SU-DHL-6 (cell line): Measurements from ENCODE around the gene CRX.
"Not testable (repeated sequence)": the region's sequence is repeated elsewhere in the genome, so short reads cannot be mapped to it uniquely, and the experiment has no call there.

ENCODE experiments used
- CTCF ChIP-seq: fragments of 200-600 bp; sonication (generic); IDR thresholded peaks from one replicate; pipeline ENCODE4 v1.5.1; 2017; ENCODE audit warnings: antibody characterized with exemption, mild to moderate bottlenecking, low read length, moderate library complexity; ENCODE audit not compliant: insufficient read depth, poor library complexity, severe bottlenecking
- EZH2phosphoT487 ChIP-seq: fragments of 200-600 bp; sonication (generic), shearing (Covaris generic); conservative IDR thresholded peaks from 2 replicates; pipeline ENCODE4 v1.6.1; 2018; ENCODE audit warnings: mild to moderate bottlenecking, antibody characterized with exemption, low read length, moderate library complexity, mixed read lengths

DNA sequence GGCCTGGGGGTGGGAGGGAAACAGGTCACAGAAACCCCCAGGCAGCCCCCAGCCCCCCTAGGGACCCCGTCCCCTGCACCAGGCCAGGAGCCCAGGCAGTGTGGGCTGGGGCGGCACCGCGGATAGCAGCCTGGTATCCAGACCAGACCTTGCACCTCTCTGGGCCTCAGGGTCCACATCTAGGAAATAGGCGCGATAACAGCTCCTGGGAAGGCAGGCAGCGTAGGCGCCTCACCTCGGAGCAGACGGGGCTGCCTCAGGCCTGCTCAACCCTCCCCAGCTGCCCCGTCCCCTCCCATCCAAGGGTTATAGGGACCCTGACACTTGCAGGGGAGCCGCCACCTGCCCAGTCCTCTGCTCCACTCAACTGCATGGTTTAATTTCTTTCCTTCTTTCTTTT is 18.1 kb upstream of the CRX start:
- TF ChIP-seq CTCF, EZH2phosphoT487: not testable (repeated sequence)
